ENCODE data around the gene TCN2.

The TCN2 gene

GRCh38 chr22:30574095-30574981, 32.6 kb upstream of the TCN2 start, which contains the start of gene GAL3ST1:
TSS of gene GAL3ST1 (minus strand) at chr22:30574665. CDS start at chr22:30557392, 17,273 bp downstream.
- H3K27ac ChIP-seq, result no peak within 1 kb of the TSS
- peaks cover 33% of the 10 kb centered on the region for H3K36me3 ChIP-seq
- H3K4me3 ChIP-seq (ENCODE audit: low read depth, low read length), result peak within 1 kb of the TSS; percentile 48
- peak; percentile 35 for DNase-seq
- no peak for TF ChIP-seq CTCF (IDR thresholded peaks at IDR 0.05; ENCODE audit: low read depth, low read length)
- H3K27me3 ChIP-seq (ENCODE audit: insufficient read depth, low read depth, severe bottlenecking), result no peaks in the 10 kb centered on the region
- no peaks in the 10 kb centered on the region for H3K9me3 ChIP-seq (ENCODE audit: severe bottlenecking)

- peaks cover 41% of the 10 kb centered on the region for H3K36me3 ChIP-seq
- H3K27ac ChIP-seq, result no peak overlapping the region
- H3K4me3 ChIP-seq (ENCODE audit: low read depth, low read length), result peak overlapping the region; percentile 48
- H3K27me3 ChIP-seq (ENCODE audit: insufficient read depth, low read depth, severe bottlenecking), result no peaks in the 10 kb centered on the region
- no peaks in the 10 kb centered on the region for H3K9me3 ChIP-seq (ENCODE audit: severe bottlenecking)
- peak; percentile 58 for TF ChIP-seq CTCF (IDR thresholded peaks at IDR 0.05; ENCODE audit: low read depth, low read length)
- DNase-seq, result peak; percentile 33
Observed at GRCh38 chr22:30574997-30575671, 31.8 kb upstream of the TCN2 start.

GRCh38 chr22:30575859-30576258, 31.1 kb upstream of the TCN2 start:
- Histone ChIP-seq H3K9me3 (ENCODE audit: severe bottlenecking) (no peaks in the 10 kb centered on the region), H3K36me3 (peaks cover 48% of the 10 kb centered on the region), H3K4me3 (ENCODE audit: low read depth, low read length) (no peak overlapping the region), H3K27me3 (ENCODE audit: insufficient read depth, low read depth, severe bottlenecking) (no peaks in the 10 kb centered on the region), H3K27ac (no peak overlapping the region)
- no peak for TF ChIP-seq CTCF (IDR thresholded peaks at IDR 0.05; ENCODE audit: low read depth, low read length)
- DNase-seq, result no peak

GRCh38 chr22:30578481-30578880, 28.5 kb upstream of the TCN2 start:
- H3K27ac ChIP-seq, result no peak overlapping the region
- H3K4me3 ChIP-seq (ENCODE audit: low read depth, low read length), result no peak overlapping the region
- no peaks in the 10 kb centered on the region for H3K27me3 ChIP-seq (ENCODE audit: insufficient read depth, low read depth, severe bottlenecking)
- TF ChIP-seq CTCF (IDR thresholded peaks at IDR 0.05; ENCODE audit: low read depth, low read length), result no peak
- no peak for DNase-seq
- no peaks in the 10 kb centered on the region for H3K9me3 ChIP-seq (ENCODE audit: severe bottlenecking)
- peaks cover 70% of the 10 kb centered on the region for H3K36me3 ChIP-seq

GRCh38 chr22:30580896-30581295, 26.1 kb upstream of the TCN2 start:
- no peak for TF ChIP-seq CTCF (IDR thresholded peaks at IDR 0.05; ENCODE audit: low read depth, low read length)
- Histone ChIP-seq H3K36me3 (peaks cover 84% of the 10 kb centered on the region), H3K27ac (no peak overlapping the region)

More at GRCh38 chr22:30580896-30581295, 26.1 kb upstream of the TCN2 start:
- Histone ChIP-seq H3K4me3 (ENCODE audit: low read depth, low read length) (no peak overlapping the region), H3K9me3 (ENCODE audit: severe bottlenecking) (no peaks in the 10 kb centered on the region), H3K27me3 (ENCODE audit: insufficient read depth, low read depth, severe bottlenecking) (no peaks in the 10 kb centered on the region)
- no peak for DNase-seq
